BJ (cell line): ENCODE data around the gene IDH3G. TPM values are rescaled to one million over a fixed set of nuclear protein-coding genes. Genes with fewer than 3 reads are reported as not detected.
A peak's percentile ranks its signal among the peaks of the same experiment; 100 is the strongest.

Experiments
- CTCF ChIA-PET: fragments of 350-600 bp; formaldehyde crosslinking; extraction: SDS; loops from one replicate; lab custom pipeline; 2021; ENCODE audit warnings: antibody characterized with exemption, inconsistent platforms; lab: Yijun Ruan, JAX
- POLR2A ChIA-PET: fragments of 300-600 bp; sonication (Branson Sonifier 250); formaldehyde crosslinking; extraction: SDS; loops from one replicate; lab custom pipeline; 2021; ENCODE audit warnings: antibody characterized with exemption; lab: Charles Lee
- DNase-seq: peaks from one replicate; pipeline ENCODE4 v3.0.0-alpha.2; 2011; ENCODE audit warnings: low read depth
- H3K27me3 ChIP-seq: 2 replicates; pipeline ENCODE4 v1.6.0; 2011; ENCODE audit warnings: low read length; ENCODE audit not compliant: control insufficient read depth, insufficient read depth
- H3K36me3 ChIP-seq: 2 replicates; pipeline ENCODE4 v1.5.1; 2011; ENCODE audit warnings: low read length; ENCODE audit not compliant: control insufficient read depth, insufficient read depth
- H3K4me3 ChIP-seq: 2 replicates; pipeline ENCODE4 v1.5.1; 2011; ENCODE audit warnings: low read depth, mild to moderate bottlenecking, control low read depth, low read length
- polyA minus RNA-seq: library from RNA; depleted of rRNA, polyadenylated mRNA; stranded (reverse); fragments of >200 nt; gene quantifications from 2 replicates; pipeline ENCODE4 v1.2.3, GENCODE V29; 2011; rRNA and poly(A)+ RNA removed
- polyA plus RNA-seq: library from polyadenylated mRNA; depleted of rRNA; stranded (reverse); fragments of >200 nt; gene quantifications from 2 replicates; pipeline ENCODE4 v1.2.3, GENCODE V29; 2011; rRNA removed
- TF ChIP-seq, protein P1 (sequence below): IDR thresholded peaks from 2 replicates; pipeline ENCODE4 v1.5.1; 2011; ENCODE audit warnings: low read depth, mild to moderate bottlenecking, control low read depth, inconsistent platforms, low read length, moderate library complexity; ENCODE audit not compliant: insufficient read depth

Gene IDH3G
- 52.8 and 99.2 TPM in 2 replicates for polyA plus RNA-seq
- polyA minus RNA-seq: 85.0 and 97.7 TPM in 2 replicates

- Histone ChIP-seq H3K4me3 (peak within 1 kb of the TSS; percentile 76), H3K36me3 (peaks cover 10% of the 10 kb centered on the region), H3K27me3 (no peaks in the 10 kb centered on the region)
- CTCF ChIA-PET: no interaction called here
- POLR2A ChIA-PET: no interaction called here
- DNase-seq: peak; percentile 72
- TF ChIP-seq, protein P1, sequence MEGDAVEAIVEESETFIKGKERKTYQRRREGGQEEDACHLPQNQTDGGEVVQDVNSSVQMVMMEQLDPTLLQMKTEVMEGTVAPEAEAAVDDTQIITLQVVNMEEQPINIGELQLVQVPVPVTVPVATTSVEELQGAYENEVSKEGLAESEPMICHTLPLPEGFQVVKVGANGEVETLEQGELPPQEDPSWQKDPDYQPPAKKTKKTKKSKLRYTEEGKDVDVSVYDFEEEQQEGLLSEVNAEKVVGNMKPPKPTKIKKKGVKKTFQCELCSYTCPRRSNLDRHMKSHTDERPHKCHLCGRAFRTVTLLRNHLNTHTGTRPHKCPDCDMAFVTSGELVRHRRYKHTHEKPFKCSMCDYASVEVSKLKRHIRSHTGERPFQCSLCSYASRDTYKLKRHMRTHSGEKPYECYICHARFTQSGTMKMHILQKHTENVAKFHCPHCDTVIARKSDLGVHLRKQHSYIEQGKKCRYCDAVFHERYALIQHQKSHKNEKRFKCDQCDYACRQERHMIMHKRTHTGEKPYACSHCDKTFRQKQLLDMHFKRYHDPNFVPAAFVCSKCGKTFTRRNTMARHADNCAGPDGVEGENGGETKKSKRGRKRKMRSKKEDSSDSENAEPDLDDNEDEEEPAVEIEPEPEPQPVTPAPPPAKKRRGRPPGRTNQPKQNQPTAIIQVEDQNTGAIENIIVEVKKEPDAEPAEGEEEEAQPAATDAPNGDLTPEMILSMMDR: peak; percentile 25
These were observed at the start of gene IDH3G, which contains the start of gene SSR4 for GRCh38 chrX:153794018-153794896. TSS of gene IDH3G (minus strand) at chrX:153794375. CDS start at chrX:153794326, 49 bp downstream. TSS of gene SSR4 (plus strand) at chrX:153794668. CDS start at chrX:153794688, 20 bp downstream.

GRCh38 chrX:153836921-153837320, 42.7 kb upstream of the IDH3G start:
- POLR2A ChIA-PET: no interaction called here
- Histone ChIP-seq H3K4me3 (no peak overlapping the region), H3K36me3 (no peaks in the 10 kb centered on the region), H3K27me3 (peaks cover 3% of the 10 kb centered on the region; the same call in 1 of the 2 replicates)
- TF ChIP-seq, protein P1: no peak
- no peak for DNase-seq
- CTCF ChIA-PET: no interaction called here

- ChIA-PET CTCF (no interaction called here), POLR2A (no interaction called here)
- H3K27me3 ChIP-seq: peaks cover 9% of the 10 kb centered on the region; the same call in 1 of the 2 replicates
- TF ChIP-seq, protein P1: no peak
- H3K4me3 ChIP-seq: no peak overlapping the region
- no peaks in the 10 kb centered on the region for H3K36me3 ChIP-seq
- DNase-seq: no peak
These were observed 38.6 kb upstream of the IDH3G start for GRCh38 chrX:153832728-153833127.

- H3K36me3 ChIP-seq: no peaks in the 10 kb centered on the region
- POLR2A ChIA-PET: no interaction called here
- peaks cover 9% of the 10 kb centered on the region; the same call in 1 of the 2 replicates for H3K27me3 ChIP-seq
- TF ChIP-seq, protein P1: no peak
- no peak for DNase-seq
- CTCF ChIA-PET: no interaction called here
- H3K4me3 ChIP-seq: no peak overlapping the region
These were observed 37.4 kb upstream of the IDH3G start for GRCh38 chrX:153831429-153832150.
